Spleen (tissue), 11 donors: ENCODE measurements around the gene MGRN1. TPM values are rescaled to one million over a fixed set of nuclear protein-coding genes. Genes with fewer than 3 reads are reported as not detected.

ENCODE experiments used
- DNase-seq: peaks from one replicate; pipeline ENCODE4 v3.0.0-alpha.2; 2020
- H3K27ac ChIP-seq, 8 donors: fragments of 200-600 bp; sonication (generic) in 7 of 8; 1 replicate in 4 of 8; 2 replicates in 4 of 8; pipeline versions ENCODE4 v1.5.0 to v1.8.0; 2016 to 2021; ENCODE audit warnings: inconsistent platforms in 4 of 8, mild to moderate bottlenecking in 4 of 8, moderate library complexity in 1 of 8
- H3K27me3 ChIP-seq, 7 donors: fragments of 200-600 bp; sonication (generic) in 6 of 7; replicated peaks in 1 of 7; 1 replicate in 4 of 7; 2 replicates in 3 of 7; pipeline versions ENCODE4 v1.5.0 to v1.8.0; 2016 to 2021; ENCODE audit warnings: inconsistent platforms in 3 of 7, mild to moderate bottlenecking in 1 of 7
- H3K36me3 ChIP-seq, 6 donors: fragments of 200-600 bp; sonication (generic) in 5 of 6; 1 replicate in 4 of 6; 2 replicates in 2 of 6; pipeline versions ENCODE4 v1.5.0 to v1.8.0; 2016 to 2021; ENCODE audit warnings: inconsistent platforms in 2 of 6
- H3K4me1 ChIP-seq, 6 donors: fragments of 200-600 bp; sonication (generic) in 5 of 6; 1 replicate in 3 of 6; 2 replicates in 3 of 6; pipeline versions ENCODE4 v1.5.0 to v1.8.0; 2016 to 2021; ENCODE audit warnings: inconsistent platforms in 3 of 6
- H3K4me3 ChIP-seq, 8 donors: fragments of 200-600 bp; sonication (generic) in 7 of 8; 1 replicate in 4 of 8; 2 replicates in 4 of 8; pipeline versions ENCODE4 v1.5.0 to v1.8.0; 2016 to 2021; ENCODE audit warnings: inconsistent platforms in 4 of 8, mild to moderate bottlenecking in 4 of 8, moderate library complexity in 2 of 8
- H3K9me3 ChIP-seq, 8 donors: fragments of 200-600 bp; sonication (generic) in 7 of 8; 1 replicate in 4 of 8; 2 replicates in 4 of 8; pipeline versions ENCODE4 v1.5.0 to v1.8.0; 2016 to 2021; ENCODE audit warnings: inconsistent platforms in 4 of 8
- CTCF ChIP-seq, 11 experiments: fragments of 200-600 bp in 7 of 11; fragments of 450-650 bp in 4 of 11; sonication (generic) in 4 of 11; IDR thresholded peaks in 8 of 11; conservative IDR thresholded peaks in 3 of 11; 1 replicate in 7 of 11; 2 replicates in 4 of 11; pipeline versions ENCODE4 v1.4.0 to v1.8.0; 2016 to 2021; ENCODE audit warnings: antibody characterized with exemption in 11 of 11, inconsistent platforms in 4 of 11, mild to moderate bottlenecking in 1 of 11
- POLR2A ChIP-seq, 3 donors: fragments of 450-650 bp; IDR thresholded peaks; one replicate each; pipeline ENCODE4 v1.5.1; 2017; ENCODE audit warnings: antibody characterized with exemption in 3 of 3, mild to moderate bottlenecking in 1 of 3
- POLR2AphosphoS5 ChIP-seq, 3 donors: sonication (generic); formaldehyde crosslinking; IDR thresholded peaks; one replicate each; pipeline ENCODE4 v1.5.1; 2017; ENCODE audit warnings: antibody characterized with exemption in 3 of 3
- WGBS, 5 donors: extraction: QIAGEN DNeasy Blood & Tissue Kit in 3 of 5; methylation state at CpG; one replicate each; pipeline versions ENCODE4 v1.1.5 to v1.1.7; 2013 to 2018; 5-methylcytosine and 5-hydroxymethylcytosine counted together
- intact Hi-C: fragments of 100-400 bp; cut with DNase I; formaldehyde crosslinking; loops from one replicate; pipeline ENCODE4 v1.15.0; 2023; ENCODE audit warnings: low total_unique reads
- polyA plus RNA-seq, 3 donors: library from polyadenylated mRNA; stranded (reverse); fragments of 200-250 nt; gene quantifications; one replicate each; pipeline ENCODE4 v1.2.1, GENCODE V29; 2013
- total RNA-seq, 7 donors: library from RNA; depleted of rRNA in 3 of 7; stranded (reverse); fragments of >200 nt in 3 of 7; fragmentation: NEBNext Ultra II Directional in 4 of 7; extraction: Animal tissue kit (Norgen Biotek cat#: 25700) in 4 of 7; gene quantifications; one replicate each; pipeline versions ENCODE4 v1.1.0 to v1.2.1, GENCODE V29; 2016 to 2021
- donor health status: healthy with polysubstance abuse.
- donor health status: DM: no; HTN: no; CAD: no; lungs with moderate emphysema.
- donor health status: DM: no; HTN: no; CAD: no.
- donor health status: Bipolar disorder and iron deficiency.
- donor health status: healthy.
- donor health status: DM: no; HTN: no; CAD: no.
- donor health status: DM: yes; HTN: yes; CAD: no.

MGRN1 gene
- total and polyA plus RNA-seq, 10 donors = 7.6 to 132 (median 75.1) TPM

- Histone ChIP-seq H3K36me3 (peaks cover 0 to 98% (median 72%) of the 10 kb centered on the region in 6 donors), H3K4me1 (peaks cover 0 to 1% (median 0%) of the 10 kb centered on the region in 6 donors), H3K4me3 (no peak overlapping the region), H3K9me3 (no peaks in the 10 kb centered on the region), H3K27ac (no peak overlapping the region), H3K27me3 (no peaks in the 10 kb centered on the region)
- intact Hi-C loops = no loop called here
- 87 to 93% (median 91%) methylated on average over 30 to 33 of the region's 33 CpGs for WGBS, 5 donors
- TF ChIP-seq CTCF (IDR thresholded peaks at IDR 0.05 in 8 of 11, conservative IDR thresholded peaks at IDR 0.05 in 3 of 11) (no peak), POLR2A (IDR thresholded peaks at IDR 0.05) (no peak), POLR2AphosphoS5 (IDR thresholded peaks at IDR 0.05) (no peak)
- DNase-seq = no peak
These were observed 76.5 kb downstream of the MGRN1 start for GRCh38 chr16:4700997-4701743.

DNA sequence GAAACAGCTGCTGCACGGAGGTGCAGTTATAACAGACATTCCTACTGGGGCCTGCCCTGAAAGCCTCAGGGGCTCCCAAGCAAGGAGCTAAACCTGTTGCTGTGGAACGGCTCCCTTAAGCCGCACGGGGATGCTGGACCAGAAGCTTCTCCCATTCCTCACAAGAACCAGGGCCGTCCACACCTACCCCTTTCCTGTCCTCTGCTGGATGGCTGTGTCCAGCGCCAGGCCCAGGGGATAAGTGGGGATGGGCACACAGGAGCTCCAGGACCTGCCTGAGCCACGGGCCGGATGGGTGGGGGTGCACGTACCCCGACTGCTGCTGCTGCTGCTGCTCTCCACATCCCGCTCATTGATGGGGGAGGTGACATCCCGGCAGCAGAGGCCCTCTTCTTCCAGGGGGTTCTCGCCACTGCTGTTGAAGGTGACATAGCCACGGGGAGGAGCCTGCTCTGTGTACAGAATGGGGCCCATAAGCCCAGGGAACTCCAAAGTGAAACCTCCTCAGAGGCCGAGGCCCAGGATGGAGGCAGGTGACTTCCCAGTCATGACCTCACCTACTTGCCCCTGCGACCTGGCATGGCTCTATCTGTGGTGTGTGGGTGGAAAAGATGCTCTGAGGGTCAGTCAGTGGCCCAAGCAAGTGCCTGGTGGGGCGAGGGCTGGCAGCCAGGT lies 77.3 kb downstream of the MGRN1 start:
- Histone ChIP-seq H3K27me3 (no peaks in the 10 kb centered on the region), H3K4me3 (no peak overlapping the region), H3K4me1 (no peaks in the 10 kb centered on the region), H3K36me3 (peaks cover 0 to 98% (median 67%) of the 10 kb centered on the region in 6 donors), H3K9me3 (no peaks in the 10 kb centered on the region), H3K27ac (no peak overlapping the region)
- TF ChIP-seq POLR2AphosphoS5 (IDR thresholded peaks at IDR 0.05) = peak in 1 of 3 donors; percentile 17
- TF ChIP-seq CTCF (IDR thresholded peaks at IDR 0.05 in 8 of 11, conservative IDR thresholded peaks at IDR 0.05 in 3 of 11) = no peak
- no peak for TF ChIP-seq POLR2A (IDR thresholded peaks at IDR 0.05)
- no peak for DNase-seq
- intact Hi-C loops = no loop called here
- WGBS, 5 donors = 93 to 95% (median 94%) methylated on average over 11 to 17 of the region's 17 CpGs

DNA sequence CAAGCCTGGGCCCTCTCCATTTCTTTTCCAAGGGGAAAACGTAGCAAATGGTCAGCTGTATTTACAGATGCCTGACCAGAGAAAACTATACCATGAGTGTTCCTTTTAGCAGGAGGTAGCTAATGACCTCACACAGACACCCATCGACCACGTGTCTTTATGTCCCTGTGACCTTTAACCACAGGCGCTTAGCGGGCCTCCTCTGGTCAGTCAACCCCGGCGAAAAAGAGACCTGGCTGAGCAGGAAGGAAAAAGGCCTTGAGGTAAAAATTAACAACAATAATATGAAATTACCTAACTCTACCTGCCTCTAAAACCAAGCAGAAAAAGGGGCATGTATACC lies 77.8 kb downstream of the MGRN1 start:
- Histone ChIP-seq H3K9me3 (no peaks in the 10 kb centered on the region), H3K27me3 (no peaks in the 10 kb centered on the region), H3K4me1 (no peaks in the 10 kb centered on the region), H3K36me3 (peaks cover 0 to 98% (median 63%) of the 10 kb centered on the region in 6 donors), H3K4me3 (no peak overlapping the region), H3K27ac (no peak overlapping the region)
- no peak for DNase-seq
- intact Hi-C loops = no loop called here
- TF ChIP-seq CTCF (IDR thresholded peaks at IDR 0.05 in 8 of 11, conservative IDR thresholded peaks at IDR 0.05 in 3 of 11) = no peak
- TF ChIP-seq POLR2A (IDR thresholded peaks at IDR 0.05) = no peak
- TF ChIP-seq POLR2AphosphoS5 (IDR thresholded peaks at IDR 0.05) = no peak
- WGBS, 5 donors = 70 to 83% (median 79%) methylated on average over 7 of the region's 7 CpGs

DNA sequence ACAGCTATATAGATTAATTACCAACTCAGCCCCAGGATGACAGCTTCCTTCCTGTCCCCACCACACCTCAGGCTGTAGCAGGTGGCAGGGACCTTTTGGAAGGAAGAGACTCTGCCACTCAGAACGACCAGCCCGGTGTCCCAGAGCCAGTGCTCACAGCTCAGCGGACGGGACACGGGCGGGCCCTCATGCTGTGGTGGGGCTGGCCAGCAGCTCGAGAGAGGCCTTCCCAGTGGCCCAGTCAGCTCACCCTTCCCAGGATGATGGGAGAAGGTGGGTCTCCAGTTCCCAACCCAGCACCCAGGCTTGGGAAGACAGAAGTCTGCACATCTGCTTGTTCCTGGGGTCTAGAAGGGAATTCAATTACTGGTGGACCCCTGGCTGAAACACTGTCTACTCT lies 79.3 kb downstream of the MGRN1 start:
- no peak overlapping the region for H3K27ac ChIP-seq
- intact Hi-C loops = no loop called here
- TF ChIP-seq CTCF (IDR thresholded peaks at IDR 0.05 in 8 of 11, conservative IDR thresholded peaks at IDR 0.05 in 3 of 11) = no peak
- WGBS, 5 donors = 0 to 65% (median 63%) methylated on average over 1 to 7 of the region's 7 CpGs
- H3K9me3 ChIP-seq = no peaks in the 10 kb centered on the region
- no peaks in the 10 kb centered on the region for H3K4me1 ChIP-seq
- H3K4me3 ChIP-seq = no peak overlapping the region
- peaks cover 0 to 90% (median 53%) of the 10 kb centered on the region in 6 donors for H3K36me3 ChIP-seq
- no peak for DNase-seq
- no peaks in the 10 kb centered on the region for H3K27me3 ChIP-seq
